Measurements from ENCODE around the gene KIAA1328.

The KIAA1328 gene

GRCh38 chr18:36963464-36963863 lies 134.5 kb downstream of the KIAA1328 start:
- no peak for DNase-seq

GRCh38 chr18:36974686-36975085 lies 145.8 kb downstream of the KIAA1328 start:
- DNase-seq = no peak

GRCh38 chr18:36977121-36977520 lies 148.2 kb downstream of the KIAA1328 start:
- DNase-seq = no peak

GRCh38 chr18:36993068-36993467 lies 164.1 kb downstream of the KIAA1328 start:
- DNase-seq = no peak

GRCh38 chr18:37006742-37007141 lies 177.8 kb downstream of the KIAA1328 start:
- no peak for DNase-seq

- no peak for DNase-seq
These were observed 183.5 kb downstream of the KIAA1328 start for GRCh38 chr18:37012452-37012851.

GRCh38 chr18:37019157-37019827 lies 190.4 kb downstream of the KIAA1328 start:
- DNase-seq = no peak

- no peak for DNase-seq
These were observed 204.5 kb downstream of the KIAA1328 start for GRCh38 chr18:37033419-37033818.

- no peak for DNase-seq
These were observed 213.5 kb downstream of the KIAA1328 start for GRCh38 chr18:37042381-37042780.

- DNase-seq = no peak
These were observed 226.3 kb downstream of the KIAA1328 start for GRCh38 chr18:37055137-37055802.

GRCh38 chr18:37064187-37064586 lies 235.3 kb downstream of the KIAA1328 start:
- DNase-seq = no peak

- no peak for DNase-seq
These were observed 236.3 kb downstream of the KIAA1328 start for GRCh38 chr18:37065254-37065653.

- DNase-seq = no peak
These were observed 256.0 kb downstream of the KIAA1328 start for GRCh38 chr18:37084912-37085311.

GRCh38 chr18:37085362-37085761 lies 256.4 kb downstream of the KIAA1328 start:
- DNase-seq = no peak

- no peak for DNase-seq
These were observed 279.0 kb downstream of the KIAA1328 start for GRCh38 chr18:37107748-37108522.

- no peak for DNase-seq
These were observed 293.9 kb downstream of the KIAA1328 start for GRCh38 chr18:37122877-37123276.

GRCh38 chr18:37124516-37124915 lies 295.6 kb downstream of the KIAA1328 start:
- no peak for DNase-seq

- no peak for DNase-seq
These were observed 306.2 kb downstream of the KIAA1328 start for GRCh38 chr18:37135177-37135576.

- DNase-seq = no peak
These were observed 309.5 kb downstream of the KIAA1328 start for GRCh38 chr18:37138456-37138855.

- no peak for DNase-seq
These were observed 310.9 kb downstream of the KIAA1328 start for GRCh38 chr18:37139876-37140275.

- no peak for DNase-seq
These were observed 316.0 kb downstream of the KIAA1328 start for GRCh38 chr18:37144921-37145320.

- no peak for DNase-seq
These were observed 327.5 kb downstream of the KIAA1328 start for GRCh38 chr18:37156330-37156942.

GRCh38 chr18:37160038-37160820 lies 331.3 kb downstream of the KIAA1328 start:
- DNase-seq = no peak

Data from 8988T (cell line).